Measurements from ENCODE around the gene EP300.
"Not testable (repeated sequence)": the region's sequence is repeated elsewhere in the genome, so short reads cannot be mapped to it uniquely, and the experiment has no call there.

EP300 gene

DNA sequence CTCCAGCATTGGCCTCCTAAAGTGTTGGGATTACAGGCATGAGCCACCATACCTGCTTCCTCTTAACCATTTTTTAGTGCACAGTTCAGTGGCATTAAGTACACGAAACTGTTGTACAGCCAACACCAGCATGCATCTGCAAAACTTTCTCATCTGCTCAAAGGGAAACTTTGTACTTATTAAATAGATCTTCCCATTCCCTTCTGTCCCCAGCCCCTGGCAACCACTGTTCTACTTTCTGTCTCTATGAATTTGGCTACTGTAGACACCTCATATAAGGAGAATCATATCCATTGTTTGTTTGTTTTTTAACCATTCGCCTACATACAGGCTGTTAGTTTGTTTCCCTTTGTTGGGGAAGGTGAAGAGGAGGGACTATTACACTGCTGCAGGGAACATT lies 6.5 kb upstream of the EP300 start:
- no peak for DNase-seq (ENCODE audit: low spot score)

DNA sequence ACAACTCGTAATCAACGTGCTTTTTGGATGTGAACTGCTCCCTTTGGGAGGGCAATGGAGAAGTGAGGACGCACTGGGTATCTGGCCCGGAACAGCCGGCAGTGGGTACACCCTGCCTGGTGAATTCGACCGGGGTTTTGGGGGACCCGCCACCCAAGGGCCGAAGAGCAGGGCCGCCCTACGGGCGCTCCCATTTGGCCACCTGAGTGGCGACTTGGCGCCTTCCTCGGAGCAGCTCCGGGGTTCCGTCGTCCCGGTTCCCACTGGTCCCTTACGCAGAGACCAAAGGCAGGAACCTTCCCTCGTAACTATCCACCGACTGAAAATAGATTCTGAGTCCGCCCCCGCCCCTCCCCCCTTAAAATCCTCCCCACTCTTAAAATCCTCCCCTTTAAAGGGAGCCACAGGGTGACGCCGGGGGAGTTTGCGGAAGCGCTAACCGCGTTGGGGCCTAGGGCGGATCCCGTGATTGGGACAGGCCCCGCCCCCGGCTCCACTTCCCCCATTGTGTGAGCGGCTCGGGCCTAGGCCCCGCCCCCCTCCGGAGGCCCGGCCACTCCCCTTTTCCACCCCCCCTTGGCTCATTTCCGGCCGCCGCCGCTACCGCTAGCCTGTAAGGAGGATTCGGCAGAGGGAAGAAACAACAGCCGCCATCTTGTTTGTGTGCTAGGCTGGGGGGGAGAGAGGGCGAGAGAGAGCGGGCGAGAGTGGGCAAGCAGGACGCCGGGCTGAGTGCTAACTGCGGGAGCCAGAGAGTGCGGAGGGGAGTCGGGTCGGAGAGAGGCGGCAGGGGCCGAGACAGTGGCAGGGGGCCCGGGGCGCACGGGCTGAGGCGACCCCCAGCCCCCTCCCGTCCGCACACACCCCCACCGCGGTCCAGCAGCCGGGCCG lies 1.0 kb upstream of the EP300 start:
- DNase-seq (ENCODE audit: low spot score): peak; percentile 99

DNA sequence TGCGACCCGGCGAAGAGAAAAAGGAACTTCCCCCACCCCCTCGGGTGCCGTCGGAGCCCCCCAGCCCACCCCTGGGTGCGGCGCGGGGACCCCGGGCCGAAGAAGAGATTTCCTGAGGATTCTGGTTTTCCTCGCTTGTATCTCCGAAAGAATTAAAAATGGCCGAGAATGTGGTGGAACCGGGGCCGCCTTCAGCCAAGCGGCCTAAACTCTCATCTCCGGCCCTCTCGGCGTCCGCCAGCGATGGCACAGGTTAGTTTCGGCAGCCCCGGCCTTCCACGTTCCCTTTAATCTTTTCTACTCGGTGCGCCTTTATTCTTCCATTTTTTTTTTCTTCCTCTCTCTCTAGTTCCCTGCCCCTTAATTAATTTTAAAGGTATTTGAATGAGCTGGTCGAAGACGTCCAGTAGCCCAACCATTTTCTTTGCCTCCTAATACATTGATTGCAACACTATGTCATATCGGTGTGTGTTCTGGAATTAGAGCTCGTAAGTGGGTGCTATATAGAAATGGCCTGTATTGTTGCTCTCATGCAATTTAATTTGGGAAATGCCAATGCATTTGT lies 537 bp downstream of the EP300 start:
- DNase-seq (ENCODE audit: low spot score): peak; percentile 32

DNA sequence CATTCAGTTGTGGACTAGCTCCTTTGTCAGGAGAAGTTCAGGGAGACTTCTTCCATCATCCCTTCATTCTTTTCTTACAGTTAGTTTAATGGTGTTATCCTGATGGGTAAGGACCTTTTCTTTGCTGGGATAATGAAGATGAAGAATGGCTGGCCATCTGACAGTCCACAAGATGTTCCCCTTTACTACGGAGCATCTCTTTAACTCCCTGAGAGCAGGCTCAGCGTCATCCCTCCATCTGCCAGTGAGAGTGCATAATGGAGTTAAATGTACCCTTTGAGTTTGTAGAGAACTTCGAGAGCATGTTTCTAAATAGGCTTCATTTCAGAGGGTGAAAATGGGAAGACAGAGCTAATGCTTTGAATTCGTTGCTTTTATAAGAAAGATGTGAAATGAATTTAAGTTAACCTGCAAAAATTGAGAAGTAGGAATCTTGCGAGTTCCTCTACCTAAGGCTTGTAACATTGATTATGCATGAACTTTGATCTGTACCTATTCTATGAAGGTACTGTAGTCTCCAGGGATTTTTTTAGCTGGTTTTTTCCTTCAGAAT lies 1.7 kb downstream of the EP300 start:
- peak; percentile 17 for DNase-seq (ENCODE audit: low spot score)

DNA sequence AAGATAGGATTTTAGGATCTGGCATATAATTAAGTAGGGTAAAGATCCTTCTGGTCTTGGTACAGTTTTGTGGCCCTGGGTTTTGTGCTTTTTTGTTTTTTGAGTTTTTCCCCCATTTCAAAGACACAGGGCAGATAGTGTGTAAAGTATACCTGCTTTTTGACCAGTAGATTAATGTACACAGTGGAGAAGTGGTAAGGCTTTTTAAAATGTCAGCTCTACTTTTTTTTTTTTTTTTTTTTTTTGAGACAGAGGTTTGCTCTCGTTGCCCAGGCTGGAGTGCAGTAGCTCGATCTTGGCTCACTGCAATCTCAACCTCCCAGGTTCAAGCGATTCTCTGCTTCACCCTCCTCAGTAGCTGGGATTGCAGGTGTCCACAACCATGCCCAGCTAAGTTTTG lies 4.0 kb downstream of the EP300 start:
- no peak for DNase-seq (ENCODE audit: low spot score)

DNA sequence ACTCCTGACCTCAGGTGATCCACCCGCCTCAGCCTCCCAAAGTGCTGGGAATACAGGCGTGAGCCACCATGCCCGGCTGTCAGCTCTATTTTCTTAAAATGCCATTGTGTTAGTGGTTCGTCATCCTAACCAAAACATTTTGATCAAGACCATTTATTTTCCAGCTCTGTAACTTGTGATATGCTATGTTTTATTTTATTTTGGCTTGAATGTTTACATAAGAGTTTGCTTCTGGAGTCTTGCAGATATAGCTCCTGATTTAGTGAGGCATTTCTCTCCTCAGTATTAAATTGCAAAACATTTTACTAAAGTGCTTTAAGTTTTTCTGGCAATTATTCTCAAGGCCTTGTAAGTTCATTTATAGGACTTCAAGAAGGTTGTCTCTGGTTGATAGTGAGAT lies 4.4 kb downstream of the EP300 start:
- DNase-seq (ENCODE audit: low spot score): no peak

- DNase-seq (ENCODE audit: low spot score): no peak
These were observed 6.6 kb downstream of the EP300 start for GRCh38 chr22:41099036-41099435.

DNA sequence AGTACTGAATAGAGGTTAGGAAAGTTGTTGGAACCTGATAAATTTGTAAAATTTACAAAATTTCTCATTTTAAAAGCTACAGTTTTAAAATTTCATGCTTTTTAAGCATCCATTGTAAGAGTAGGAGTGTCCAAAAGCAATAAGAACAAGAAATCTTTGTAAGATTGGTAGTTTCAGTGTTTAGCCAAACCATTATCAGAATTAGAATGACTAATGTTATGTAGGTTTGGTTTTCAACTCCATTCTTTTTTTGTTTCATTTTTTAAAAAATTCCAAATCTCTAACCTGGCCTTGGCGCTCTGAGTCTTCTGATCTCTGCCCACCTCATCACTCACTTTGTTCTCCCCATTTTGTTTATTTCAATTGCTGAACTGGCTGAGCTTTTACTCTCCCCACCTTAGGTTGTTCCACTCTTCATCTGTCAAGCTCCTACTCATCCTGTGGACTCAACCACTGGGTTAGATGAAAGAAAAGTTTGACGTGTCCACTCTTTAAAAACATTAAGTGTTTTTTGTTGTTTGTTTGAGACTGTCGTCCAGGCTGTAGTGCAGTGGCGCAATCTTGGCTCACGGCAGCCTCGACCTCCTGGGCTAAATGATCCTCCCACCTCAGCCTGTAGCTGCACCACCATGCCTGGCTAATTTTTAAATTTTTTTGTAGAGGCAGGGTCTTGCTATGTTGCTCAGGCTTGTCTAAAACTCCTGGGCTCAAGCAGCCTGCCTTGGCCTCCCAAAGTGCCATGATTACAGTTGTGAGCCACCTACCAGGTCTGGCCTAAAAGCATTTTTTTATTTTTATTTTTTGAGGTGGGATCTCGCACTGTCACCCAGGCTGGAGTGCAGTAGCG lies 14.0 kb downstream of the EP300 start:
- no peak for DNase-seq (ENCODE audit: low spot score)

DNA sequence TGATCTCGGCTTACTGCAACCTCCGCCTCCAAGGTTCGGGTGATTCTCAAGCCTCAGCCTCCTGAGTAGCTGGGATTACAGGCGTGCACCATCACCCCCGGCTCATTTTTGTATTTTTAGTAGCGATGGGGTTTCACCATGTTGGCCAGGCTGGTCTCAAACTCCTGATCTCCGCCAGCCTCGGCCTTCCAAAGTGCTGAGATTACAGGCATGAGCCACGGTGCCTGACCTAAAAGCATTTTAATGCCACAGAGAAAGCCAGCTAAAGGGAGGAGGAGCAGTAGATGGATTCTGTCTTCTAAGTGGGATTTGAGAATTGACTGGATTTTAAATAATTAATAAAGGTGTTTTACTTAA lies 14.6 kb downstream of the EP300 start:
- not testable (repeated sequence) for DNase-seq (ENCODE audit: low spot score)

DNA sequence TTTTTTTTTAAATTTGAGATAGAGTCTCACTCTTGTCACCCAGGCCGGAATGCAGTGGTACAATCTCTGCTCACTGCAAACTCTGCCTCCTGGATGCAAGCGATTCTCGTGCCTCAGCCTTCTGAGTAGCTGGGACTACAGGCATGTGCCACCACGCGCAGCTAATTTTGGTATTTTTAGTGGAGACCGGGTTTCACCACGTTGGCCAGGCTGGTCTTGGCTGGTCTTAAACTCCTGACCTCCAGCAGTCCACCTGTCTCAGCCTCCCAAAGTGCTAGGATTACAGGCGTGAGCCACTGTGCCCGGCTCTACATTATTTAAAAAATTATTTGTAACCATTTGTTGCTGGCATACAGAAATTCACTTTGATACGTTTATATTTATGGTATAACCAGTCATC lies 18.6 kb downstream of the EP300 start:
- no peak for DNase-seq (ENCODE audit: low spot score)

DNA sequence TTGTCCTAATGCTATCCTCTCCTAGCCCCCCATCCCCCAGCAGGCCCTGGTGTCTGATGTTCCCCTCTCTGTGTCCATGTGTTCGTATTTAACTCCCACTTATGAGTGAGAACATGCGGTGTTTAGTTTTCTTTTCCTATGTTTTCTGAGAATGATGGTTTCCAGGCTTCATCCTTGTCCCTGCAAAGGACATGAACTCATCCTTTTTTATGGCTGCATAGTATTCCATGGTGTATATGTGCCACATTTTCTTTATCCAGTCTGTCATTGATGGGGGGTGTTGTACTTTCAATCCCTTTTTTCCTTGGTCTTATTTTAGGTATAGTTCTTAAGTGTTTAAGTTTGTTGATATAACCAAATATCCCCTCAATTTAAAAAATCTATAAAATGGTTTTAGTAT lies 23.9 kb downstream of the EP300 start:
- no peak for DNase-seq (ENCODE audit: low spot score)

- DNase-seq (ENCODE audit: low spot score): no peak
These were observed 25.0 kb downstream of the EP300 start for GRCh38 chr22:41117127-41117965.

- DNase-seq (ENCODE audit: low spot score): no peak
These were observed 30.8 kb downstream of the EP300 start for GRCh38 chr22:41123151-41123550.

GRCh38 chr22:41124086-41124485 lies 31.7 kb downstream of the EP300 start:
- no peak for DNase-seq (ENCODE audit: low spot score)

DNA sequence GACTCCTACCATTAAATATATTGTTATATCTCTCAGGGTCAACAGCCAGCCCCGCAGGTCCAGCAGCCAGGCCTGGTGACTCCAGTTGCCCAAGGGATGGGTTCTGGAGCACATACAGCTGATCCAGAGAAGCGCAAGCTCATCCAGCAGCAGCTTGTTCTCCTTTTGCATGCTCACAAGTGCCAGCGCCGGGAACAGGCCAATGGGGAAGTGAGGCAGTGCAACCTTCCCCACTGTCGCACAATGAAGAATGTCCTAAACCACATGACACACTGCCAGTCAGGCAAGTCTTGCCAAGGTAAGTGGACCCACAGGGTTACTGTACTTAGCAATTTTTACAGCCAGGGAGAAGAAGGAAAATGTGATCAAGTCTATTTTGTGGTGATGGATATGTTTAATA lies 35.1 kb downstream of the EP300 start:
- no peak for DNase-seq (ENCODE audit: low spot score)

GRCh38 chr22:41128606-41129005 lies 36.2 kb downstream of the EP300 start:
- no peak for DNase-seq (ENCODE audit: low spot score)

DNA sequence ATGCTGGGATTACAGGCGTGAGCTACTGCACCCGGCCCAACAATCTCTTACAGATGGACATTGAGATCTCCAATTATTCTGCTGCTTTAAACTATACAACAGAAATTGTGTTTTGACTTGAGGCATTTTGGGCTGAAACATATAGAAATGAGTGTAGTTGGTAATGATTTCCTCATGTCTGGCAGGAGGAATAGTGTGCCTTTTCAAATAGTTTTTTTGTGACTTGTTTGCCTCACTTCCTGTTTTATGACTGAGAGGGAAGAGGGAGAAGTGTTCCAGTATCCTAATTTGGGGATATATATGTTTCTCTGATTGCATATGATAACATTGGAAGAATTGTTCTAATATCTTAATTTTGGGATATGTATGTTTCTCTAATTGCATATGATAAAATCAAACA lies 40.2 kb downstream of the EP300 start:
- no peak for DNase-seq (ENCODE audit: low spot score)

- DNase-seq (ENCODE audit: low spot score): no peak
These were observed 48.1 kb downstream of the EP300 start for GRCh38 chr22:41140365-41140957.

DNA sequence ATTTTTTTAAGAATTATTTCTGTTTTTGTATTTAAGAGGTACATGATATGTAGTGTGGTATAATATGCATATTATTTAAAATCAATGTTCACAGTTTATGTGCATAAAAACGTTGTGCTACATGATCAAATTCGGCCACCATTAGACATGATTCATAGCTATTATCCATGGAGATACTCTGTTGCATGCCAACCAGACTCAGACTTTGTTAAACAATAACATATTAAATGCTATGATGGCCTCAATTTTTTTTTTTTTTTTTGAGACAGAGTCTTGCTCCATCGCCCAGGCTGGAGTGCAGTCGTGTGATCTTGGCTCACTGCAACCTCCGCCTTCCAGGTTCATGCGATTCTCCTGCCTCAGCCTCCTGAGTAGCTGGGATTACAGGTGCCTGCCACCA lies 53.5 kb downstream of the EP300 start:
- DNase-seq (ENCODE audit: low spot score): not testable (repeated sequence)

- no peak for DNase-seq (ENCODE audit: low spot score)
These were observed 54.2 kb downstream of the EP300 start for GRCh38 chr22:41146573-41146972.

GRCh38 chr22:41147722-41148121 lies 55.3 kb downstream of the EP300 start:
- no peak for DNase-seq (ENCODE audit: low spot score)
